H4 (cell line): ENCODE measurements around the gene CCDC127. TPM values are rescaled to one million over a fixed set of nuclear protein-coding genes. Genes with fewer than 3 reads are reported as not detected.
"Not testable (repeated sequence)": the region's sequence is repeated elsewhere in the genome, so short reads cannot be mapped to it uniquely, and the experiment has no call there.

Experiments
- DNase-seq: peaks from one replicate; pipeline ENCODE4 v3.0.0-alpha.2; 2015; ENCODE audit warnings: low spot score
- total RNA-seq: library from RNA; depleted of rRNA; stranded (reverse); fragments of >200 nt; shearing (Covaris generic); gene quantifications from 2 replicates; pipeline ENCODE4 v1.2.3, GENCODE V29; 2014

Gene CCDC127
- total RNA-seq, 1 experiment from 2014 or later = 4.8 TPM

- not testable (repeated sequence) for DNase-seq
These were observed 15.5 kb upstream of the CCDC127 start for GRCh38 chr5:233426-233825.

DNA sequence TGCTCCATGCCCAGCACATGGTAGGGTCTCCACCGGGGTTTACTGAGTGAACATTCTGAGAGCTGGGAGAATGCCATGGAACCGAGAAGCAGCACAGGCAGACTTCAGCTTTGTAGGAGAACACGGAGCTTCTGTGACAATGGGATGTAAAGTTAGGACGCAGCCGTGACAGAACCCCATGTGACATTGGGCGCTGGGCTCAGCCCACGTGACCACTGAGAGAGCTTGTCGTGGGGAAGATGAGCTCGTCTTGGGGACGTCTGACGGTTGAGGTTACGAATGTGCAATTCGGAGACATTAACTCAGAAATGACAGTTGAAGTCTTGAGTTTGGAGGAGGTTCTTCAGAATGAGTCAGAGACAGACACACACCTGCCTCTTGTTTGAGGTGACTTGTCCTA, 13.7 kb upstream of the CCDC127 start:
- DNase-seq = no peak

DNA sequence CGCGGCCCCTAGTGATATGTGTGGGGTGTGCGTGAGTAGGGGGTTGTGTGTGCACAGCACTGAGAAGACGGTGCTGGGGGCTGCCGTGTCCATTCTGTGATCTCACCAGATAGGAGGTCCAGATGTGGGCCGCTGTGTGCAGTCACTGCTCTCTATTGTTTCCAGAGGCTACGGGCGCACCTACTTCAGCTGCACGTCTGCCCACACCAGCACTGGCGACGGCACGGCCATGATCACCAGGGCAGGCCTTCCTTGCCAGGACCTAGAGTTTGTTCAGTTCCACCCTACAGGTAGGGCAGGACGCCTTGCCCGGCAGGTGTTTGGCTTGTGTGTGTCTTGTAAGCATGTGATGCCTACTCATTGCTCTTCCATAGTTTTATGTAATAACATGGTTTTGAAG, 12.8 kb upstream of the CCDC127 start:
- DNase-seq = no peak

DNA sequence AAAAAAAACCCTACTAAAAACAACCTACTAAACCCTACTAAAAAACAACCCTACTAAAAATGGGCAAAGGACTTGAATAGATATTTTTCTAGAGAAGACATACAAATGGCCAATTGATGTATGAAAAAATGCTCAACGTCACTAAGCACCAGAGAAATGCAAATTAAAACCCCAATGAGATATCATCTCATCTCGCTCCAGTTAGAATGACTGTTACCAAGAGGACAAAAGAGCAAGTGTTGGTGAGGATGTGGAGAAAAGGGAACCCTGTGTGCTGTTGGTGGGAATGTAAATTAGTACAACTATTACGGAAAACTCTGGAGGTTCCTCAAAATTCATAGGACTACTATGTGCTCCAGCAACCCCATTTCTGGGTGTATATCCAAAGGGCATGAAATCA, 10.9 kb upstream of the CCDC127 start:
- no peak for DNase-seq

- DNase-seq = not testable (repeated sequence)
These were observed 9.4 kb upstream of the CCDC127 start for GRCh38 chr5:227375-227774.

DNA sequence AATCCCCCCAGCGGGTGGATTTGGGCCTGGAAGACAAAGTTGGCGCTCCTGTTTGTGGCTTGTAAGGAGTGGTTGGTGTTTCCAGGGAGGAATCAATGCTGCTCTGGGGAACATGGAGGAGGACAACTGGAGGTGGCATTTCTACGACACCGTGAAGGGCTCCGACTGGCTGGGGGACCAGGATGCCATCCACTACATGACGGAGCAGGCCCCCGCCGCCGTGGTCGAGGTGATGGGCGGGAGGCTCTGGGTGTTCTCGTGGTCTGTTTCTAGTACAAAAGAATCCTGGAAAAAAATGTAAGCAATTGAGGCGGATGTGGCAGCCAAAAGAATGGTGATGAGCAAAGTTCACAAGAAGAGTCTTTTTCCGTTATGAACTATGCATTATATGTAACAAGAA, 7.4 kb upstream of the CCDC127 start:
- no peak for DNase-seq

DNA sequence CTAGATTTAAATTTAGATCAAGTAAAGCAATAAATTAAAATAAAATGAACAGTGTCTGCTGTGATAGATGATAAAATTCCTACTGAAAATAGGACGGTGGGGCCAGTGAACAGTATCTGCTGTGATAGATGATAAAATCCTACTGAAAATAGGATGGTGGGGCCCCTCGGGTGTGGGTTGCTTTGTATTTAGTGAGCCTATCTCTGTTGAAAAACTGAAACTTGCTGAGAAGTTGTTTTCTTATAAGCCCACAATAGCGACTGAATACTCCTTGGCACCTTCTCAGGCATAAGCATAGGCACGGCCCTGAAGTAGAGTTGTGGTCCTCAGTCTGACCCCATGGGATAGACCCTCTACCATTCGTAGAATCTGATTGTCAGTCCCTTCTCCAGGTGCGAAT, 5.8 kb upstream of the CCDC127 start:
- no peak for DNase-seq

DNA sequence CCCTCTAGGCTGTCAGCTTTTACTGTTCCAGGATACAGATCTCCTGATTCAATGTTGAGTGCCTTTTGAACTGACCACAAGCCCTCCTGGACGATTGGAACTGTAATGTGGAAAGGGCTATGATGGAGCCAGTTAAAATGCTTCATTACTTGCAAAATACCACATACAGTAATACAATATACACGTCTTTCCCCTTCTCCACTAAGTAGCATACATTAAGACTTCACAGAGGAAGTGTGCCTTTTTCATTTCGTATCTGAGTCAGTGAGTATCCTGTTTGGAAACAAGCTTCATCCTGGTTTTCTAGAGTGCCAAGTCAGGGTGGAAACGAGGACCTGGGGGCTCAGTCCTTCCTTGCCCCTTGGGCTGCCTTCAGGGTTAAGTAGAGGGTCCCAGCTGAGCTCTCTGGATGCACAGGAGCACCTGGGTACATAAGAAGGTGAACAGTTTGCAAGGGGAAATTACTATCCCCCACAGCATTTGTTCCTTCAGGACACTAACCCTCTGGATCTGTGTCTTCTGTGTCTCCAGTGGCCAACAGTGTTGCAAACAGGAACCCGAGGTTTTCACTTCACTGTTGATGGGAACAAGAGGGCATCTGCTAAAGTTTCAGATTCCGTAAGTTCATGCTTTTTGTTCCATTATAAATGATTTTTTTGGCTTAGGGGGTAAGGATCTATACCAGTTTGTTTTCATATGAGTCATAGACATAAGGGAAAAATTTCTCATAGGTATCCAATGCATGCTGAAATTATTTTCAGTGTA, 5.2 kb upstream of the CCDC127 start:
- DNase-seq = not testable (repeated sequence)

DNA sequence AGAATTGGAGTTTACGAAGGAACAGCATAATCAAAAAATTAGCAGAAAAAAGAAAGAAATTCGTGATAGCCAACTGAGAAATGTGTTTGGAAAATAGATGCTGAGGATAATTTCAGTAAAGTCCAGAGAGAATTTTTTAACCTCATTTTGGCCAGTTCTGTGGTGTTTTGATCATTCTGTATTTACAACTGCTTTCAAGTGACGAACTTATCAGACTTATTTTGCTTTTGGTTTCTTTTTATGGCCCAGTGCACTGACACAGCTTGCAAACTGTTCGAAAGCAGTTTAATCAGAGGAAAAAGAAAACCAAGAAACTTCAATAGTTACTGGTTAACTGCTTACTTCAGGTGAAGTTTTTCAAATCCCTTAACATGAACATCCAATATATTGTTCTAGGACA, 2.0 kb upstream of the CCDC127 start:
- no peak for DNase-seq

- DNase-seq = no peak
These were observed 1.5 kb upstream of the CCDC127 start for GRCh38 chr5:219460-219863.

DNA sequence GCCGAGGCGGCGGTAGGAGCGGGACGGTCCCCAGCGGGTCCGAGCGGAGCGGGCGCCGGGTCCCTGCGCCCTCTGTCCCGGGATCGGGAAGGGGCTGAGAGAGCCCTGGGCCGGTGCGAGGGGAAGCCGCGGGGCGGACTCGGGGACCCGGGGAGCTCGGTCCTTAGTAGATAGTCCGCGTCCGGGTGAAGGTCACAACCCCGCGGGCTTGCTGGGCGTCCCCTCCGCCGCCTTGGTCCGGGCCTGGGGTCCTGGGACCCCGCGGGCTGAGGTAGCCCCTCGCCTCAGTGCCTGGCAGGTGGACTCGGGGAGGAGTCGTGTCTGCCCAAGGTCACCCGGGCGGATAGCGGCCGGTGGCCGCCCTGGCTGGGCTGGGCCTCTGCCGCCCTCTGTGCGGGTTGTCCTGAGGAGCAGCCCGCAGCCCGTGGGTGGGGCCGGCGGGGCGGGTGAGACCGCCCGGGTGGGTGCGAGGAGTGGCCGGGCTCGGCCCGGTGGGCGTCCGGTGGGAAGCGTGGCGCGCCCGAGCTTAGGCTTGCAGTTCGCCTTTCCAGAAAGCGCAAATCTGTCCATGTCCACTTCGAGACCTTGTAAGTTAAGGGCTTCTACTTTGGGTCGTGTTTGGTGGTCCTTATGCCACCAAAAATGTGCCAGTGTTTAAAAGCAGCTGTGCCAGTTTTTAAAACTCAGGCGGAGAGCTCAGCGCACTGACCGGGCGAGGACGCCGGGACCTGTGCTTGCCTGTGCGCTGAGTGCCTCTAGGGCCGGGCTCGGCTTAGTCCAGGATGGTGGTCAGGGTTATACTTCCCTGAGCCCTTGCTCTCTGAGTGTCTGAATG, 721 bp upstream of the CCDC127 start:
- DNase-seq = no peak

DNA sequence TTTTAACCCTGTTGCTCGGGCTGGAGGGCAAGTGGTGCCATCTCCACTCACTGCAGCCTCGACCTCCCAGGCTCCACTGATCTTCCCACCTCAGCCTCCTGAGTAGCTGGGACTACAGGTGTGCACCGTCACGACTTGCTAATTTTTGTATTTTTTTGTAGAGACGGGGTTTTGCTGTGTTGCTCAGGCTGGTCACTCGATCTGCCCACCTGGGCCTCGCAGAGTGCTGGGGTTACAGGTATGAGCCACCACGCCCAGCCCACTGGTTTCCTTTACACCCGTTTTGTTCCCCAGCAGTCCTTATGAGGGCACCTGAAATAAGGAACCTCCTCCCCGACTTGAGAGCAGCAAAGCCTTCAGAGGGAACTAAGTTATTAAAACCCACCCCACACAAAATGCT, 1.9 kb downstream of the CCDC127 start:
- DNase-seq = not testable (repeated sequence)

DNA sequence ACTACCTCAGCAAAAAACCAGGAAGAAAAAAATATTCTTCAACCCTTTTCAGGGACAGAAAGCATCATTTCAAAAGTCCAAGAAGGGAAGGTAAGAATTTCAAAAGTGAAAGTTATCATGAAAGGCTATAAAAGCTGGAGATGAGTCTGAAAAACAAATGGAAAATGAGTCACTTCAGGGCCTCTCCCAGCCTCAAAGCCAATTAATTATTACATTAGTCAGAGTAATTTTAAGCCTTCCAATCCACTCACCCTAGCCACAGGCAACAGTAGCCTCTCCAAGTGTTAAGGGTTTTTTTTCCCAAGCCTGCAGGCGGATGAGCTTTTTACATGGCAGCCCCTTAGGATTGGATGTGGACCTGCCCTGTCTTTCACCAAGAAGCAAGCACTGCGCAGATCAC, 2.7 kb downstream of the CCDC127 start:
- DNase-seq = not testable (repeated sequence)

- no peak for DNase-seq
These were observed 4.1 kb downstream of the CCDC127 start for GRCh38 chr5:213803-214395.

GRCh38 chr5:208449-209114, 9.4 kb downstream of the CCDC127 start:
- DNase-seq = no peak

DNA sequence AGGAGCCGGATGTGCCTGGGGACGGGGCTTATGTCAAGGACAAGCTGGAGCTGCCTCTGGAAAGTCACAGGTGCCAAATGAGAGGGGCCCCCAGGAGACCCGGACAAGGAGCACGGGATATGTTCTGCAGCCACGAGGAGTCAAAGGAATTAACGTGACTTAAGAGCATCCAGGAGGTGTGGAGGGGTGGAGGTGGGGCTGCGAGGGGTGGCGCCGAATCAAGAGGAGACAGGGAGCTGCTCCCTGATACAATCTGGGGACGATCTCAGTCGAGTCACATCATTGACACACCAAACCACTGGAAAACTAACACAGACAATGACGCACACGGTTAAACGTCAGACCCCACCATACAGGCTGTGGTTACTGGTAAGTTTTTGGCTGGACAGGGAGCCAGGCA, 10.4 kb downstream of the CCDC127 start:
- DNase-seq = no peak

DNA sequence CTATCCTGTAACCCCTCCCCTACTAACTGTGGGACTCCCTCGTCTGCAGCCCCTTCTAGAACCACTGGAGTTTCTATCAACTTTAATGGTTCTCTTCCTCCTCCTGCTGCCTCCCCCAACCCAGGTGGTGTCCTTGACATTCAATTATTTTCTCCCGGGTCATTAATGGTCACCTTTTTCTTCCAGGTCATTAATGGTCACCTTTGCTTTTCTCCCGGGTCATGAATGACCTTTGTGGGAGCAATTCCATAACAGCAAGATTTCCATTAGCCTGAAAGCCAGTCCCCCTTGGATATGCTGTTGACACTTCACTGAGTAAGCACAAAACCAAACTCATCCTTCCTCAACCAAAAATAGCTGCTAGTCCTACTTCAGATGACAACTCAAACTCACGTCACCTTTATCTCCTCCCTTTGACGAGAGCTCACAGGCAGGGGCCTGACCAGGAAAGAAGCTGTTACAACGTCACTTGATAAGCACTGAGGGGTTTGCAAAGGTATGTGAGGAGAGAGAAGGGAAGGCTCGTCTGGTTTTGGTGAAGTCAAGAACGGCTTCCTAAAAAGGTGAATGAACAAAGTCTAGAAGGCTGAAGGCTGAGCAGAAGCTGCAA, 10.9 kb downstream of the CCDC127 start:
- DNase-seq = no peak

- DNase-seq = no peak
These were observed 11.5 kb downstream of the CCDC127 start for GRCh38 chr5:206406-206805.

- no peak for DNase-seq
These were observed 12.8 kb downstream of the CCDC127 start for GRCh38 chr5:204966-205670.

GRCh38 chr5:204462-204861, 13.5 kb downstream of the CCDC127 start:
- no peak for DNase-seq

DNA sequence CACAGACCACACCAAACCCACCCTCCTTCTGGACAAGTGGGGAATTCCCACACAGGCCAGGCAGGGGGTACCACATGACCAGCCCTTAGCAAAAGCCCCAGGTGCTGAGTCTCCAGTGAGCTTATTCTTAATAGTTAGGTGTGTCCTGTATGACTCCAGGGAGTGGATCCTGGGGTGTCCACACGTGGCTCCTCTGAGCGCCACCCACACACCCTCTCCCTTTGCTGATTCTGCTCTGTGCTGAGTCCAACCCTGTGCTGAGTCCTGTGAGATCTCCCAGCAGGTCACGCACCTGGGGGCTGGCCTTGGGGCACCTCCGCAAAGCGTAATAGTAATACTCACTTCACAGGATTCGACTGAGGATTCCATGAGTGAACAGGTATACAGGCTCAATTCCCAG, 14.0 kb downstream of the CCDC127 start:
- no peak for DNase-seq
